Measurements from ENCODE around the gene SEMA6A. TPM values are rescaled to one million over a fixed set of nuclear protein-coding genes. Genes with fewer than 3 reads are reported as not detected.

Gene SEMA6A
- total and polyA plus RNA-seq, 10 of the 15 experiments (the other 5 are each of a cell fraction or from before 2014, with no cell fraction given) = 0.16 to 10.2 (median 1.1) TPM

DNA sequence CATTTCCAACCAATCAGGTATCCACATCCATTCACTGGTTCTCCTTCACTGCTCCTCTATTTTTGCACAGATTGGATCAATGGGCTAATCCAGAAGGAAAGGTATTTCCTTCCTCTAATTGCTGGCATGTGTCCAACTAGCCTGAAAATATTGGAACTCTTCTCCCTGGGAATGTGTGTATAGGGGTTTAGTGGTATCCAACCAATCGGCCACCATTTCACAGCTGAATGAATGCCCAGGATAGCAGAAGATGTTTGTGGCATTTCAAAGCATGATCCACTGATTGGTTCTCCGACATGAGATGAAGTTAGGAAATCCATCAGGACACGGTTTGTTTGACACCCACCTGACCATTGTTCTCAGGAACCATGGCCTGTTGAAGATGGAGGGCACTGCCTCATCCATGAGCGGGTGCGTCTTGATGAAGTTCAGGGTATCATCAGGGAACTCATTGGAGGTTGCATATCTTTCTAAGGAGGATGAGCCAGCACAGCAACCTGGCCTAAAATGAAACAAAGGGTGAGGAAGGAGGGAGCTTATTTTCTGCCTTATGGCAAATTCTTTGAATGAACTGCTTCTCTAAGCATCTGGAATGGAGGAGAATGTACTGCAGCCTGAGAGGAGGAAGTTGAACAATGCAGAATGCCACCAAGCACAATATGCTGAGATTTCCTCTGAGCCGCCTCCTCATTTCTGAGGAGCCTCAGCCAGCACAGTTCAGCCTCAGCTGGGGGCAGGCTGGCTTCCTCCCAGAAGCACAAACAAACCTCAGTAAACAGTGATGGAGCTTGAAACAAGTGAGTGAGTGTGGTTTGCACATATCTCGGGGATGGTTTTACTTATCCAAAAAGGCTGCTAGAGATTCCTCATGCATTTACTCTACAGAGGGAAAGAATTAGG lies 94.6 kb downstream of the SEMA6A start:
- H3K79me2 ChIP-seq (ENCODE audit: control insufficient read depth, insufficient read depth, low read length) = no peaks in the 10 kb centered on the region
- ChIA-PET SMC1A (ENCODE audit: uncharacterized antibody, unreplicated experiment) (interaction anchor here (0.6 to 0.8 kb wide), 4 partner anchors 10 to 298 kb away, joined by 3 to 4 read pairs (median 3); no protein-coding TSS in a partner anchor), POLR2A (no interaction called here), RAD21 (ENCODE audit: unreplicated experiment) (no interaction called here), CTCF (no interaction called here)
- H3K27me3 ChIP-seq (replicated peaks in 1 of 2; ENCODE audit: control insufficient read depth in 2 of 2, insufficient read depth in 2 of 2, low read length in 1 of 2) = no peaks in the 10 kb centered on the region
- FAIRE-seq = no peak
- 83% methylated on average over 7 of the region's 7 CpGs for WGBS (ENCODE audit: insufficient coverage, insufficient replicate concordance, low lambda C conversion rate, missing lambda C conversion rate)
- H3K4me3 ChIP-seq = no peak overlapping the region
- TF ChIP-seq TAF1 (IDR thresholded peaks at IDR 0.05; ENCODE audit: borderline replicate concordance, low read depth, low read length) = no peak
- TF ChIP-seq RB1 (IDR thresholded peaks at IDR 0.05; ENCODE audit: borderline replicate concordance) = no peak
- TF ChIP-seq, protein P1, sequence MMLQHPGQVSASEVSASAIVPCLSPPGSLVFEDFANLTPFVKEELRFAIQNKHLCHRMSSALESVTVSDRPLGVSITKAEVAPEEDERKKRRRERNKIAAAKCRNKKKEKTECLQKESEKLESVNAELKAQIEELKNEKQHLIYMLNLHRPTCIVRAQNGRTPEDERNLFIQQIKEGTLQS (IDR thresholded peaks at IDR 0.05; ENCODE audit: borderline replicate concordance, extremely low read depth, low read depth, low read length) = no peak
- TF ChIP-seq MTA3 (IDR thresholded peaks at IDR 0.05; ENCODE audit: borderline replicate concordance, low read length) = no peak
- TF ChIP-seq MYB (IDR thresholded peaks at IDR 0.05; ENCODE audit: borderline replicate concordance, low read depth, low read length) = no peak
- TF ChIP-seq NRF1 (conservative IDR thresholded peaks at IDR 0.05; ENCODE audit: low read depth, low read length) = no peak
- no peak for TF ChIP-seq JUND (IDR thresholded peaks at IDR 0.05; ENCODE audit: low read depth, low read length)
- DNase-seq (ENCODE audit: low read depth, low spot score) = no peak
- no TSS peak for BruUV-seq (replicated peaks)
- peaks cover 0 to 3% of the 10 kb centered on the region in 2 experiments; a peak in 2 of 4 replicates for H3K36me3 ChIP-seq (ENCODE audit: control insufficient read depth in 2 of 2, insufficient read depth in 2 of 2, low read length in 1 of 2)
- no peak overlapping the region for H3K4me2 ChIP-seq (ENCODE audit: control insufficient read depth, insufficient read depth)
- H2AFZ ChIP-seq (ENCODE audit: control insufficient read depth, low read depth, low read length) = no peak overlapping the region
- ATAC-seq = no peak
- peaks cover 13% of the 10 kb centered on the region; the same call in 2 of the 3 replicates for H3K9me3 ChIP-seq (replicated peaks; ENCODE audit: control insufficient read depth, insufficient read depth, low read length)
- in situ Hi-C loops (cut with MboI) (no loop called here), intact Hi-C loops (cut with micrococcal nuclease; ENCODE audit: unreplicated experiment) (no loop called here)
- H3K27ac ChIP-seq (ENCODE audit: control insufficient read depth, insufficient read depth) = no peak overlapping the region
- H3K4me1 ChIP-seq (ENCODE audit: control insufficient read depth, insufficient read depth, low read length) = no peaks in the 10 kb centered on the region; the same call in 1 of the 2 replicates
- H3K9ac ChIP-seq (ENCODE audit: control insufficient read depth, insufficient read depth, low read length) = no peak overlapping the region
- H4K20me1 ChIP-seq (ENCODE audit: control insufficient read depth, insufficient read depth) = no peaks in the 10 kb centered on the region
